ENCODE results near the gene MPG.

MPG gene

DNA sequence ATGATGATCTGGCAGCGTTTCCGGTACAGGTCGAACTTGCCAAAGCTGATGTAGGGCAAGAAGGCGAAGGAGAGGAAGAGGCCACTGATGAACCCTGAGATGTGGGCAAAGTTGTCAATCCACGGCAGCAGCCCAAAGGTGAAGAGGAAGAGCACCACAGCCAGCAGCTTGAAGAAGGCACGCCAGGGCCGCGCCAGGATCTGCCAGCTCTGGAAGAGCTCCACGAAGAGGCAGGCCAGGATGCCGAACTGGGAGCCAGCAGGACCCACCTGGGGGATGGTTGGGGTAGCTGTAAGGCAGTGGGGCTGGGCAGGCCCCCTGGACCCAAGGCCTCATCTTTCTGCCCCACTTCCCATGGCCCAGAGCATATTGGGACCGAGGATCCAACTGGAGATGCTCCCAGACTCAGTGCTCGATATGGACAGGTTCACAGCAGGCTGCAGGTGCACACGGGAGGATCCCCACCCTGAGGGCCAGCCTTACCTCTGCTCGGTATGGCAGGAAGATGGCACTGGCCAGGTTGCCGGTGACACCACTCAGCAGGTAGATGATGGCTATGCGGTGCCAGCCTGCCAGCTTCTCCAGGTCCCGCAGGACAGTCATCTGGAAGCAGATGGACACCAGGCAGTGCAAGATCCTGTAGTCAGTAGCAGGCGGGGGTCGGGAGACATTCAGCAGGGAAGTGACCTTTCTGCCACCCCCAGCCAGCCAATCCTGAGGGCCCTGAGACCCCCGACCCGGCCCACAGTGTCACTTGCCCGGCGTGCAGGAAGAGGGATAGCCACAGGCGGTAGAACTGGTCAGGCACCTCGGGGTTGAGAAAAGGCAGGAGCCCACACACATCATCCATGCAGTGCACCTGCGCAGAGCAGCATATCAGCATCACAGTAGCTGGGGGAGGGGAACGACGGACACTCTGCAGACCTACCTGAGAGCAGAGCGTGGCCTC is 19.3 kb upstream of the MPG start:
- 95% methylated on average over 28 of the region's 29 CpGs for WGBS (ENCODE audit: insufficient coverage)
- H3K9me3 ChIP-seq (ENCODE audit: control extremely low read depth in 1 of 5, control insufficient read depth in 4 of 5, insufficient read depth in 2 of 5, low read depth in 1 of 5, low read length in 4 of 5) = no peaks in the 10 kb centered on the region
- no peak overlapping the region for H3K4me3 ChIP-seq (ENCODE audit: control insufficient read depth in 1 of 7, extremely low read depth in 1 of 7, insufficient read depth in 4 of 7, low read depth in 2 of 7, low read length in 6 of 7)
- peaks cover 3 to 53% (median 26%) of the 10 kb centered on the region in 4 experiments for H3K36me3 ChIP-seq (ENCODE audit: control insufficient read depth in 4 of 4, insufficient read depth in 4 of 4, low read length in 3 of 4)
- H3K27me3 ChIP-seq (replicated peaks in 2 of 5; ENCODE audit: control insufficient read depth in 4 of 5, insufficient read depth in 5 of 5, low read length in 4 of 5) = no peaks in the 10 kb centered on the region
- ChIA-PET CTCF (interaction anchor here (0.5 to 3.7 kb wide), 6 partner anchors 10 to 58 kb away, joined by 3 to 27 read pairs (median 4); no protein-coding TSS in a partner anchor), POLR2A (no interaction called here)
- DNase-seq = no peak
- H3K4me1 ChIP-seq (ENCODE audit: control extremely low read depth in 1 of 4, control insufficient read depth in 4 of 4, insufficient read depth in 4 of 4, low read length in 3 of 4) = peaks cover 0 to 16% (median 5%) of the 10 kb centered on the region in 4 experiments
- no peak overlapping the region for H3K27ac ChIP-seq (ENCODE audit: insufficient read depth in 1 of 2, low read depth in 1 of 2, low read length in 2 of 2, poor library complexity in 1 of 2, severe bottlenecking in 2 of 2)

DNA sequence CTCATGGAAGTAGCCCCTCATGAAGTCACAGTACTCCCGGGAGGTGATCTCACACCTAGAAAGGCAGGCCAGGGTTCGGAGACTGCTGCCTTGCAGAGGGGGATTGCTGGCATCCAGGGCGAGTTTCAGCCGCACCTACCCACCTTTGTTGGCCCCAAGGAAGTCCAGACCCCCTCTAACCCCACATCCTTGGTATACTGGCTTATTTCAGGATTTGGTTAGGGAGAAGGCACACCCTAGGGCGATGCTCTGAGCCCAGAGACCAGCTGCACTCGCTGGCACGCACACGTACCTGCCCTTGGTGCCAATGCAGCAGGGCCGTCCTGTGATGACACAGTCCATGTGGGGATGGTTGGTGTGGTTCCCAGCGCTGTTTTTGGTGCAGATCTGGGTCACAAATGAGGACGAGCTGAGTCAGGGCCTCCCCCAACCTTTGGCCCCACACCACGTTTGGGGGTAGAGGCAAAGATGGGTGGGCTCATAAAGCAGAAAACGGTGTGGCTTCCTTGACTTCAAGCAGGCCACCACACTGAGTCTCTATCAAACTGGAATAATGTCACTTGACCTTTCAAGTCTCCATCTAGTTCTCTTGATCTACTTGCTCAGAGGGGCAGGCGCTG is 18.5 kb upstream of the MPG start:
- DNase-seq = no peak
- H3K36me3 ChIP-seq (ENCODE audit: control insufficient read depth in 4 of 4, insufficient read depth in 4 of 4, low read length in 3 of 4) = peaks cover 3 to 57% (median 26%) of the 10 kb centered on the region in 4 experiments
- POLR2A ChIA-PET = no interaction called here
- peaks cover 0 to 10% (median 0%) of the 10 kb centered on the region in 4 experiments for H3K4me1 ChIP-seq (ENCODE audit: control extremely low read depth in 1 of 4, control insufficient read depth in 4 of 4, insufficient read depth in 4 of 4, low read length in 3 of 4)
- H3K4me3 ChIP-seq (ENCODE audit: control insufficient read depth in 1 of 7, extremely low read depth in 1 of 7, insufficient read depth in 4 of 7, low read depth in 2 of 7, low read length in 6 of 7) = no peak overlapping the region
- WGBS (ENCODE audit: insufficient coverage) = 93% methylated on average over 12 of the region's 14 CpGs
- no peaks in the 10 kb centered on the region for H3K27me3 ChIP-seq (replicated peaks in 2 of 5; ENCODE audit: control insufficient read depth in 4 of 5, insufficient read depth in 5 of 5, low read length in 4 of 5)
- no peaks in the 10 kb centered on the region for H3K9me3 ChIP-seq (ENCODE audit: control extremely low read depth in 1 of 5, control insufficient read depth in 4 of 5, insufficient read depth in 2 of 5, low read depth in 1 of 5, low read length in 4 of 5)
- no peak overlapping the region for H3K27ac ChIP-seq (ENCODE audit: insufficient read depth in 1 of 2, low read depth in 1 of 2, low read length in 2 of 2, poor library complexity in 1 of 2, severe bottlenecking in 2 of 2)
- CTCF ChIA-PET = interaction anchor here (1.4 to 3.7 kb wide), 3 partner anchors 36 to 47 kb away, joined by 4 to 27 read pairs (median 7); no protein-coding TSS in a partner anchor

- Histone ChIP-seq H3K27ac (ENCODE audit: insufficient read depth in 1 of 2, low read depth in 1 of 2, low read length in 2 of 2, poor library complexity in 1 of 2, severe bottlenecking in 2 of 2) (no peak overlapping the region), H3K4me1 (ENCODE audit: control extremely low read depth in 1 of 4, control insufficient read depth in 4 of 4, insufficient read depth in 4 of 4, low read length in 3 of 4) (peaks cover 0 to 4% (median 0%) of the 10 kb centered on the region in 4 experiments), H3K36me3 (ENCODE audit: control insufficient read depth in 4 of 4, insufficient read depth in 4 of 4, low read length in 3 of 4) (peaks cover 3 to 57% (median 26%) of the 10 kb centered on the region in 4 experiments), H3K27me3 (replicated peaks in 2 of 5; ENCODE audit: control insufficient read depth in 4 of 5, insufficient read depth in 5 of 5, low read length in 4 of 5) (no peaks in the 10 kb centered on the region), H3K4me3 (ENCODE audit: control insufficient read depth in 1 of 7, extremely low read depth in 1 of 7, insufficient read depth in 4 of 7, low read depth in 2 of 7, low read length in 6 of 7) (no peak overlapping the region), H3K9me3 (ENCODE audit: control extremely low read depth in 1 of 5, control insufficient read depth in 4 of 5, insufficient read depth in 2 of 5, low read depth in 1 of 5, low read length in 4 of 5) (no peaks in the 10 kb centered on the region)
- ChIA-PET CTCF (interaction anchor here (0.6 to 3.7 kb wide), 4 partner anchors 36 to 122 kb away, joined by 3 to 27 read pairs (median 6); no protein-coding TSS in a partner anchor), POLR2A (no interaction called here)
- WGBS (ENCODE audit: insufficient coverage) = 99% methylated on average over 11 of the region's 11 CpGs
- no peak for DNase-seq
These were observed 17.9 kb upstream of the MPG start for GRCh38 chr16:60166-60565.

GRCh38 chr16:60929-61878 is 16.8 kb upstream of the MPG start:
- H3K36me3 ChIP-seq (ENCODE audit: control insufficient read depth in 4 of 4, insufficient read depth in 4 of 4, low read length in 3 of 4) = peaks cover 2 to 48% (median 18%) of the 10 kb centered on the region in 4 experiments
- no peaks in the 10 kb centered on the region for H3K9me3 ChIP-seq (ENCODE audit: control extremely low read depth in 1 of 5, control insufficient read depth in 4 of 5, insufficient read depth in 2 of 5, low read depth in 1 of 5, low read length in 4 of 5)
- no peak overlapping the region for H3K27ac ChIP-seq (ENCODE audit: insufficient read depth in 1 of 2, low read depth in 1 of 2, low read length in 2 of 2, poor library complexity in 1 of 2, severe bottlenecking in 2 of 2)
- DNase-seq = no peak
- H3K27me3 ChIP-seq (replicated peaks in 2 of 5; ENCODE audit: control insufficient read depth in 4 of 5, insufficient read depth in 5 of 5, low read length in 4 of 5) = no peaks in the 10 kb centered on the region
- 95% methylated on average over 80 of the region's 89 CpGs for WGBS (ENCODE audit: insufficient coverage)
- H3K4me3 ChIP-seq (ENCODE audit: control insufficient read depth in 1 of 7, extremely low read depth in 1 of 7, insufficient read depth in 4 of 7, low read depth in 2 of 7, low read length in 6 of 7) = no peak overlapping the region
- ChIA-PET CTCF (interaction anchor here (0.6 to 19.8 kb wide), 7 partner anchors 13 to 121 kb away, joined by 3 to 643 read pairs (median 7); no protein-coding TSS in a partner anchor), POLR2A (no interaction called here)
- H3K4me1 ChIP-seq (ENCODE audit: control extremely low read depth in 1 of 4, control insufficient read depth in 4 of 4, insufficient read depth in 4 of 4, low read length in 3 of 4) = peaks cover 0 to 8% (median 7%) of the 10 kb centered on the region in 4 experiments

GRCh38 chr16:61879-62281 is 16.1 kb upstream of the MPG start:
- Histone ChIP-seq H3K27ac (ENCODE audit: insufficient read depth in 1 of 2, low read depth in 1 of 2, low read length in 2 of 2, poor library complexity in 1 of 2, severe bottlenecking in 2 of 2) (no peak overlapping the region), H3K4me3 (ENCODE audit: control insufficient read depth in 1 of 7, extremely low read depth in 1 of 7, insufficient read depth in 4 of 7, low read depth in 2 of 7, low read length in 6 of 7) (no peak overlapping the region), H3K27me3 (replicated peaks in 2 of 5; ENCODE audit: control insufficient read depth in 4 of 5, insufficient read depth in 5 of 5, low read length in 4 of 5) (no peaks in the 10 kb centered on the region), H3K36me3 (ENCODE audit: control insufficient read depth in 4 of 4, insufficient read depth in 4 of 4, low read length in 3 of 4) (peaks cover 0 to 42% (median 14%) of the 10 kb centered on the region in 4 experiments), H3K4me1 (ENCODE audit: control extremely low read depth in 1 of 4, control insufficient read depth in 4 of 4, insufficient read depth in 4 of 4, low read length in 3 of 4) (peaks cover 0 to 10% (median 7%) of the 10 kb centered on the region in 4 experiments), H3K9me3 (ENCODE audit: control extremely low read depth in 1 of 5, control insufficient read depth in 4 of 5, insufficient read depth in 2 of 5, low read depth in 1 of 5, low read length in 4 of 5) (no peaks in the 10 kb centered on the region)
- 94% methylated on average over 32 of the region's 32 CpGs for WGBS (ENCODE audit: insufficient coverage)
- POLR2A ChIA-PET = no interaction called here
- no peak for DNase-seq
- CTCF ChIA-PET = interaction anchor here (0.8 to 19.8 kb wide), 4 partner anchors 13 to 42 kb away, joined by 5 to 643 read pairs (median 34); no protein-coding TSS in a partner anchor

GRCh38 chr16:62283-62967 is 15.6 kb upstream of the MPG start:
- 98% methylated on average over 32 of the region's 34 CpGs for WGBS (ENCODE audit: insufficient coverage)
- ChIA-PET POLR2A (no interaction called here), CTCF (interaction anchor here (0.8 to 19.8 kb wide), 4 partner anchors 12 to 42 kb away, joined by 5 to 643 read pairs (median 34); no protein-coding TSS in a partner anchor)
- Histone ChIP-seq H3K4me3 (ENCODE audit: control insufficient read depth in 1 of 7, extremely low read depth in 1 of 7, insufficient read depth in 4 of 7, low read depth in 2 of 7, low read length in 6 of 7) (no peak overlapping the region), H3K36me3 (ENCODE audit: control insufficient read depth in 4 of 4, insufficient read depth in 4 of 4, low read length in 3 of 4) (peaks cover 0 to 37% (median 11%) of the 10 kb centered on the region in 4 experiments), H3K4me1 (ENCODE audit: control extremely low read depth in 1 of 4, control insufficient read depth in 4 of 4, insufficient read depth in 4 of 4, low read length in 3 of 4) (peaks cover 0 to 10% (median 7%) of the 10 kb centered on the region in 4 experiments), H3K27ac (ENCODE audit: insufficient read depth in 1 of 2, low read depth in 1 of 2, low read length in 2 of 2, poor library complexity in 1 of 2, severe bottlenecking in 2 of 2) (no peak overlapping the region), H3K27me3 (replicated peaks in 2 of 5; ENCODE audit: control insufficient read depth in 4 of 5, insufficient read depth in 5 of 5, low read length in 4 of 5) (no peaks in the 10 kb centered on the region), H3K9me3 (ENCODE audit: control extremely low read depth in 1 of 5, control insufficient read depth in 4 of 5, insufficient read depth in 2 of 5, low read depth in 1 of 5, low read length in 4 of 5) (no peaks in the 10 kb centered on the region)
- no peak for DNase-seq
